ENCODE results near the gene CPNE2.
"Not testable (repeated sequence)": the region's sequence is repeated elsewhere in the genome, so short reads cannot be mapped to it uniquely, and the experiment has no call there.

CPNE2 gene

GRCh38 chr16:57071081-57071732 lies 21.2 kb upstream of the CPNE2 start:
- not testable (repeated sequence) for H3K4me1 ChIP-seq (ENCODE audit: insufficient read depth, low read length); H3K36me3 ChIP-seq (ENCODE audit: insufficient read depth, low read depth, low read length); H3K9ac ChIP-seq (ENCODE audit: low read depth, low read length); H3K4me3 ChIP-seq (ENCODE audit: low read length); H3K9me3 ChIP-seq (ENCODE audit: insufficient read depth, low read depth, low read length); H3K27me3 ChIP-seq (ENCODE audit: insufficient read depth, low read length); H3K27ac ChIP-seq (ENCODE audit: low read length)

- Histone ChIP-seq H3K9me3 (ENCODE audit: insufficient read depth, low read depth, low read length) (no peaks in the 10 kb centered on the region), H3K4me1 (ENCODE audit: insufficient read depth, low read length) (no peaks in the 10 kb centered on the region; the same call in 1 of the 2 replicates), H3K27ac (ENCODE audit: low read length) (no peak overlapping the region), H3K4me3 (ENCODE audit: low read length) (no peak overlapping the region), H3K27me3 (ENCODE audit: insufficient read depth, low read length) (no peaks in the 10 kb centered on the region), H3K9ac (ENCODE audit: low read depth, low read length) (no peak overlapping the region), H3K36me3 (ENCODE audit: insufficient read depth, low read depth, low read length) (no peaks in the 10 kb centered on the region)
Measured at GRCh38 chr16:57071831-57072582, 20.4 kb upstream of the CPNE2 start.

DNA sequence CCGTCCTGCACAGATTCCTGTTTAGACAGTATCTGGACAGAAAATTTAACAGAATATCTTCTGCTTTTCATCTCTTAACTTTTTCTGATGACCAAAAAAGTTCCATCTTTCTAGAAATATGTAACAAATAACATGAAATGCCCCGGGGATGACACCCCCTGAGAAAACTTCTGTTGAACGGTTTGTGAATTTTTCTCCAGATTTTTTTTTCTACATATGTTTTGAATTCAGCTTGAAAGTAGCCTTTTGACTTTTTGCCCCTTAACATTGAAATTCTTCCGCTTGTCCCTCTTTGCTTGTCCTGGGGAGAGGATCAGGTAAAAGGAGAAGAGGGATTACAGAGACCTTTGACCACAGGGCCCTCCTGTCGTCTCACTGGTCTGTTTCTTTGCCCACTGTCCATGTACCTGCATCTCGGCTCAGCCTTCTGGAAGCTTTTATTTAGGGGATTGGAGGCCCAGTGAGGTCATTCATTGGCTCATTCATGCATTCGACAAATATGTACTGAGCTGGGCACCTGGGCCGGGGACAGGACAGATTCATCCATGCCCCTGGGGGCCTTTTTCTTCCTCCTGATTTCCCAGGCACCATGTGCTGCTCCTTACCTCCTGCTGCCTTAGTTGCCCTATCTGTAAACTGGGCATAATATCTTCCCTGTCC lies 19.6 kb upstream of the CPNE2 start:
- Histone ChIP-seq H3K4me3 (ENCODE audit: low read length) (no peak overlapping the region), H3K9ac (ENCODE audit: low read depth, low read length) (no peak overlapping the region), H3K4me1 (ENCODE audit: insufficient read depth, low read length) (no peaks in the 10 kb centered on the region; the same call in 1 of the 2 replicates), H3K9me3 (ENCODE audit: insufficient read depth, low read depth, low read length) (no peaks in the 10 kb centered on the region), H3K36me3 (ENCODE audit: insufficient read depth, low read depth, low read length) (no peaks in the 10 kb centered on the region), H3K27ac (ENCODE audit: low read length) (no peak overlapping the region), H3K27me3 (ENCODE audit: insufficient read depth, low read length) (no peaks in the 10 kb centered on the region)

DNA sequence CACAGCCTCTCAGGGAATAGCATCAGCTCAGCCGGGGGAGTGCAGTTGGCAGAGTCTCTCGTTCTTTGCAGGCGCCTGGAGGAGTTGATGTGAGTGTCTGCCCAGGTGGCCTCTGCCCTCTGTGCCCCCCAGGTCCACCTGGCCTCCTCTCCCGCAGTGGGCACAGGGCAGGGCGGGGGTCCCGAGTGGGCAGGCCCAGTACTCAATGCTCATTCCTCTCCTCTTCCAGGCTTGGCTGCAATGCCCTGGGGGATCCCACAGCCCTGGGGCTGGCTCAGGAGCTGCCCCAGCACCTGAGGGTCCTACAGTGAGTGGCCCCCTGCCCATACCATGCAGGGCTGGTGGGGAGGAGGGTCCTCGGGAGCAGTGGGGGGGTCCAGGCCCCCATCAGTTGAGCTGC lies 14.7 kb upstream of the CPNE2 start:
- H3K36me3 ChIP-seq (ENCODE audit: insufficient read depth, low read depth, low read length) = no peaks in the 10 kb centered on the region
- no peaks in the 10 kb centered on the region for H3K9me3 ChIP-seq (ENCODE audit: insufficient read depth, low read depth, low read length)
- no peak overlapping the region for H3K27ac ChIP-seq (ENCODE audit: low read length)
- no peaks in the 10 kb centered on the region for H3K27me3 ChIP-seq (ENCODE audit: insufficient read depth, low read length)
- no peak overlapping the region for H3K4me3 ChIP-seq (ENCODE audit: low read length)
- H3K9ac ChIP-seq (ENCODE audit: low read depth, low read length) = no peak overlapping the region
- no peaks in the 10 kb centered on the region; the same call in 1 of the 2 replicates for H3K4me1 ChIP-seq (ENCODE audit: insufficient read depth, low read length)

- H3K9me3 ChIP-seq (ENCODE audit: insufficient read depth, low read depth, low read length) = no peaks in the 10 kb centered on the region
- no peaks in the 10 kb centered on the region for H3K36me3 ChIP-seq (ENCODE audit: insufficient read depth, low read depth, low read length)
- H3K27ac ChIP-seq (ENCODE audit: low read length) = no peak overlapping the region
- H3K27me3 ChIP-seq (ENCODE audit: insufficient read depth, low read length) = no peaks in the 10 kb centered on the region
- no peak overlapping the region for H3K4me3 ChIP-seq (ENCODE audit: low read length)
- H3K9ac ChIP-seq (ENCODE audit: low read depth, low read length) = no peak overlapping the region
- no peaks in the 10 kb centered on the region for H3K4me1 ChIP-seq (ENCODE audit: insufficient read depth, low read length)
Measured at GRCh38 chr16:57081744-57082143, 10.6 kb upstream of the CPNE2 start.

DNA sequence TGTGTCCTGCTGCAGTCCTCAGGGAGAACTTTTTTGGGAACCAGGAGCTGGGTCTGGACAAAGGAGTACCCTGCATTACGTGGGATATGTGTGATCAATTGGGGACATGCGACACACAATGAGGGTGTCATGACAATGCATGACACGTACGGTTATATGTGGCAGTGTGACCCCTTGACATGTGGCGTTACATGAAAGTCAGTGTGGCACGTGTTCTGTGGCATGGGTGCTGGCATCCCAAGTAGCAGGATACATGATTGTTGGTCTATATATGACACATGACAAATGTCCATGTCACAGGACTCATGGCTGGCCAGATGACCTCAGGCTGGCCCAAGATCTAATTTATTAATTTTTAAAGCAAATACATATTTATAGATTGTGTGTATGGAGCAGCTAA lies 9.7 kb upstream of the CPNE2 start:
- H3K36me3 ChIP-seq (ENCODE audit: insufficient read depth, low read depth, low read length) = no peaks in the 10 kb centered on the region
- H3K9ac ChIP-seq (ENCODE audit: low read depth, low read length) = no peak overlapping the region
- H3K27me3 ChIP-seq (ENCODE audit: insufficient read depth, low read length) = no peaks in the 10 kb centered on the region
- H3K4me1 ChIP-seq (ENCODE audit: insufficient read depth, low read length) = no peaks in the 10 kb centered on the region
- H3K27ac ChIP-seq (ENCODE audit: low read length) = no peak overlapping the region
- no peaks in the 10 kb centered on the region for H3K9me3 ChIP-seq (ENCODE audit: insufficient read depth, low read depth, low read length)
- H3K4me3 ChIP-seq (ENCODE audit: low read length) = no peak overlapping the region

GRCh38 chr16:57083485-57084126 lies 8.8 kb upstream of the CPNE2 start:
- Histone ChIP-seq H3K9me3 (ENCODE audit: insufficient read depth, low read depth, low read length) (no peaks in the 10 kb centered on the region), H3K4me1 (ENCODE audit: insufficient read depth, low read length) (no peaks in the 10 kb centered on the region), H3K27ac (ENCODE audit: low read length) (no peak overlapping the region), H3K36me3 (ENCODE audit: insufficient read depth, low read depth, low read length) (no peaks in the 10 kb centered on the region), H3K9ac (ENCODE audit: low read depth, low read length) (no peak overlapping the region), H3K27me3 (ENCODE audit: insufficient read depth, low read length) (no peaks in the 10 kb centered on the region), H3K4me3 (ENCODE audit: low read length) (no peak overlapping the region)

- Histone ChIP-seq H3K36me3 (ENCODE audit: insufficient read depth, low read depth, low read length) (no peaks in the 10 kb centered on the region), H3K9ac (ENCODE audit: low read depth, low read length) (no peak overlapping the region), H3K4me3 (ENCODE audit: low read length) (no peak overlapping the region), H3K9me3 (ENCODE audit: insufficient read depth, low read depth, low read length) (no peaks in the 10 kb centered on the region), H3K4me1 (ENCODE audit: insufficient read depth, low read length) (no peaks in the 10 kb centered on the region), H3K27me3 (ENCODE audit: insufficient read depth, low read length) (no peaks in the 10 kb centered on the region; the same call in 1 of the 2 replicates), H3K27ac (ENCODE audit: low read length) (no peak overlapping the region)
Measured at GRCh38 chr16:57084257-57084770, 8.1 kb upstream of the CPNE2 start.

- Histone ChIP-seq H3K9me3 (ENCODE audit: insufficient read depth, low read depth, low read length) (no peaks in the 10 kb centered on the region), H3K27me3 (ENCODE audit: insufficient read depth, low read length) (no peaks in the 10 kb centered on the region; the same call in 1 of the 2 replicates), H3K9ac (ENCODE audit: low read depth, low read length) (no peak overlapping the region), H3K36me3 (ENCODE audit: insufficient read depth, low read depth, low read length) (no peaks in the 10 kb centered on the region), H3K4me3 (ENCODE audit: low read length) (no peak overlapping the region), H3K27ac (ENCODE audit: low read length) (no peak overlapping the region), H3K4me1 (ENCODE audit: insufficient read depth, low read length) (no peaks in the 10 kb centered on the region)
Measured at GRCh38 chr16:57084996-57085395, 7.4 kb upstream of the CPNE2 start.

- H3K9ac ChIP-seq (ENCODE audit: low read depth, low read length) = no peak overlapping the region
- no peak overlapping the region for H3K4me3 ChIP-seq (ENCODE audit: low read length)
Measured at GRCh38 chr16:57087003-57087402, 5.4 kb upstream of the CPNE2 start.

GRCh38 chr16:57089406-57089805 lies 3.0 kb upstream of the CPNE2 start:
- H3K27me3 ChIP-seq (ENCODE audit: insufficient read depth, low read length) = peaks cover 33% of the 10 kb centered on the region
- H3K4me3 ChIP-seq (ENCODE audit: low read length) = no peak overlapping the region
- peaks cover 3% of the 10 kb centered on the region; the same call in 1 of the 2 replicates for H3K4me1 ChIP-seq (ENCODE audit: insufficient read depth, low read length)
- H3K36me3 ChIP-seq (ENCODE audit: insufficient read depth, low read depth, low read length) = no peaks in the 10 kb centered on the region
- H3K9me3 ChIP-seq (ENCODE audit: insufficient read depth, low read depth, low read length) = no peaks in the 10 kb centered on the region
- no peak overlapping the region for H3K27ac ChIP-seq (ENCODE audit: low read length)
- no peak overlapping the region for H3K9ac ChIP-seq (ENCODE audit: low read depth, low read length)

More at GRCh38 chr16:57087003-57087402, 5.4 kb upstream of the CPNE2 start:
- H3K36me3 ChIP-seq (ENCODE audit: insufficient read depth, low read depth, low read length) = no peaks in the 10 kb centered on the region
- H3K27me3 ChIP-seq (ENCODE audit: insufficient read depth, low read length) = peaks cover 16% of the 10 kb centered on the region
- H3K4me1 ChIP-seq (ENCODE audit: insufficient read depth, low read length) = no peaks in the 10 kb centered on the region; the same call in 1 of the 2 replicates
- H3K27ac ChIP-seq (ENCODE audit: low read length) = no peak overlapping the region
- H3K9me3 ChIP-seq (ENCODE audit: insufficient read depth, low read depth, low read length) = no peaks in the 10 kb centered on the region
